A673 (cell line): ENCODE data around the gene ZNF775. TPM values are rescaled to one million over a fixed set of nuclear protein-coding genes. Genes with fewer than 3 reads are reported as not detected.

ENCODE experiments used
- BruUV-seq: library from RNA; stranded (reverse); fragments of 400-500 nt; replicated peaks from 2 replicates; lab custom pipeline; 2021; lab: Mats Ljungman, UMichigan
- CTCF ChIA-PET: fragments of 300-600 bp; sonication (Branson Sonifier 250); formaldehyde crosslinking; loops from one replicate; lab custom pipeline; 2022; ENCODE audit warnings: antibody characterized with exemption; lab: Charles Lee
- POLR2A ChIA-PET: fragments of 300-600 bp; sonication (Branson Sonifier 250); formaldehyde crosslinking; loops from one replicate; lab custom pipeline; 2022; ENCODE audit warnings: antibody characterized with exemption; ENCODE audit not compliant: low non-redundant PET; lab: Charles Lee
- DNase-seq: peaks from one replicate; pipeline ENCODE4 v3.0.0-alpha.2; 2015; ENCODE audit warnings: low spot score
- H3K27ac ChIP-seq: fragments of 200-600 bp; sonication (generic); 2 replicates; pipeline ENCODE4 v1.5.1; 2016; ENCODE audit warnings: mixed run types, low read depth, mild to moderate bottlenecking, mixed read lengths, antibody characterized with exemption, low read length; ENCODE audit not compliant: poor library complexity, severe bottlenecking
- H3K27me3 ChIP-seq: fragments of 200-600 bp; sonication (generic); replicated peaks from 2 replicates; pipeline ENCODE4 v1.6.1; 2017; ENCODE audit warnings: mixed run types, low read depth, mild to moderate bottlenecking, mixed read lengths, antibody characterized with exemption, low read length; ENCODE audit not compliant: insufficient read depth, poor library complexity
- H3K36me3 ChIP-seq: fragments of 200-600 bp; sonication (generic); 2 replicates; pipeline ENCODE4 v1.6.1; 2016; ENCODE audit warnings: mixed run types, mild to moderate bottlenecking, mixed read lengths, antibody characterized with exemption, low read length; ENCODE audit not compliant: insufficient read depth, poor library complexity, severe bottlenecking
- H3K4me1 ChIP-seq: fragments of 200-600 bp; sonication (generic); 2 replicates; pipeline ENCODE4 v1.6.1; 2017; ENCODE audit warnings: mixed run types, mild to moderate bottlenecking, mixed read lengths, antibody characterized with exemption, low read length; ENCODE audit not compliant: insufficient read depth, poor library complexity, severe bottlenecking
- H3K4me3 ChIP-seq: fragments of 200-600 bp; sonication (generic); 2 replicates; pipeline ENCODE4 v1.5.1; 2016; ENCODE audit warnings: low read depth, mixed run types, mild to moderate bottlenecking, mixed read lengths, low read length; ENCODE audit not compliant: poor library complexity, severe bottlenecking
- H3K9me3 ChIP-seq: fragments of 200-600 bp; sonication (generic); 2 replicates; pipeline ENCODE4 v1.6.1; 2016; ENCODE audit warnings: mixed run types, low read depth, mild to moderate bottlenecking, mixed read lengths, antibody characterized with exemption, low read length; ENCODE audit not compliant: poor library complexity, severe bottlenecking
- CTCF ChIP-seq: fragments of 300-800, 200-600 bp; sonication (generic); conservative IDR thresholded peaks from 2 replicates; pipeline ENCODE4 v1.5.1; 2017; ENCODE audit warnings: low read depth, mild to moderate bottlenecking, antibody characterized with exemption, low read length, moderate library complexity, mixed read lengths
- EZH2 ChIP-seq: fragments of 200-600 bp; sonication (generic); IDR thresholded peaks from 2 replicates; pipeline ENCODE4 v1.6.1; 2017; ENCODE audit warnings: borderline replicate concordance, low read depth, mild to moderate bottlenecking, mixed read lengths, antibody characterized with exemption, low read length; ENCODE audit not compliant: poor library complexity, severe bottlenecking
- intact Hi-C: fragments of 100-400 bp; cut with micrococcal nuclease; formaldehyde crosslinking; loops from one replicate; pipeline ENCODE4 v1.10.0; 2022; ENCODE audit not compliant: unreplicated experiment
- total RNA-seq: library from RNA; stranded (reverse); gene quantifications from 2 replicates; pipeline ENCODE4 v1.2.3, GENCODE V29; 2021

Gene ZNF775
- total RNA-seq, 1 experiment from 2014 or later, result 12.1 TPM

GRCh38 chr7:150361807-150362621 is 17.1 kb upstream of the ZNF775 start:
- DNase-seq, result no peak
- no peak overlapping the region for H3K27ac ChIP-seq
- intact Hi-C loops, result no loop called here
- H3K9me3 ChIP-seq, result no peaks in the 10 kb centered on the region
- no TSS peak for BruUV-seq
- H3K4me3 ChIP-seq, result no peak overlapping the region
- H3K27me3 ChIP-seq, result no peaks in the 10 kb centered on the region
- CTCF ChIA-PET, result interaction anchor here (0.7 kb wide), 1 partner anchor 14 kb away, joined by 3 read pairs; no protein-coding TSS in a partner anchor
- peaks cover 35% of the 10 kb centered on the region for H3K4me1 ChIP-seq
- TF ChIP-seq EZH2, result no peak
- TF ChIP-seq CTCF, result no peak
- POLR2A ChIA-PET, result no interaction called here
- H3K36me3 ChIP-seq, result no peaks in the 10 kb centered on the region

GRCh38 chr7:150363370-150363769 is 15.8 kb upstream of the ZNF775 start:
- no TSS peak for BruUV-seq
- H3K27ac ChIP-seq, result peak overlapping the region; percentile 53
- no peaks in the 10 kb centered on the region for H3K9me3 ChIP-seq
- intact Hi-C loops, result no loop called here
- no peak for DNase-seq
- TF ChIP-seq CTCF (no peak), EZH2 (no peak)
- no peak overlapping the region for H3K4me3 ChIP-seq
- no peaks in the 10 kb centered on the region for H3K27me3 ChIP-seq
- no peaks in the 10 kb centered on the region for H3K36me3 ChIP-seq
- ChIA-PET CTCF (no interaction called here), POLR2A (no interaction called here)
- peaks cover 30% of the 10 kb centered on the region for H3K4me1 ChIP-seq

GRCh38 chr7:150363872-150364271 is 15.3 kb upstream of the ZNF775 start:
- Histone ChIP-seq H3K4me3 (no peak overlapping the region), H3K27ac (peak overlapping the region; percentile 53), H3K27me3 (no peaks in the 10 kb centered on the region), H3K4me1 (peaks cover 25% of the 10 kb centered on the region), H3K9me3 (no peaks in the 10 kb centered on the region), H3K36me3 (no peaks in the 10 kb centered on the region)
- ChIA-PET CTCF (no interaction called here), POLR2A (no interaction called here)
- intact Hi-C loops, result no loop called here
- BruUV-seq, result no TSS peak
- DNase-seq, result peak; percentile 49
- no peak for TF ChIP-seq CTCF
- TF ChIP-seq EZH2, result no peak
